CD14-positive monocyte (primary cell): ENCODE data around the gene TFEB. TPM values are rescaled to one million over a fixed set of nuclear protein-coding genes. Genes with fewer than 3 reads are reported as not detected.

Experiments
- DNase-seq, 3 donors: peaks; one replicate each; pipeline ENCODE4 v3.0.0-alpha.2; 2011 to 2022
- H2AFZ ChIP-seq: 2 replicates; pipeline ENCODE4 v1.6.0; 2012; ENCODE audit warnings: mild to moderate bottlenecking, low read depth, low read length, inconsistent platforms; ENCODE audit not compliant: insufficient read depth, poor library complexity, severe bottlenecking
- H3K27ac ChIP-seq, 2 donors: 1 replicate in 1 of 2; 2 replicates in 1 of 2; pipeline ENCODE4 v1.5.1; 2012 to 2013; ENCODE audit warnings: low read length in 2 of 2, control low read depth in 1 of 2, inconsistent platforms in 1 of 2, low read depth in 1 of 2, mild to moderate bottlenecking in 1 of 2
- H3K27me3 ChIP-seq, 2 donors: one replicate each; pipeline versions ENCODE4 v1.6.0 to v1.6.1; 2011 to 2013; ENCODE audit warnings: low read length in 2 of 2; ENCODE audit not compliant: control insufficient read depth in 2 of 2, insufficient read depth in 2 of 2
- H3K36me3 ChIP-seq, 2 donors: replicated peaks in 1 of 2; 1 replicate in 1 of 2; 2 replicates in 1 of 2; pipeline versions ENCODE4 v1.5.1 to v1.6.1; 2012 to 2013; ENCODE audit warnings: low read length in 2 of 2, control low read depth in 1 of 2, inconsistent platforms in 1 of 2, mild to moderate bottlenecking in 1 of 2; ENCODE audit not compliant: insufficient read depth in 2 of 2, control insufficient read depth in 1 of 2
- H3K4me1 ChIP-seq, 2 donors: 1 replicate in 1 of 2; 2 replicates in 1 of 2; pipeline versions ENCODE4 v1.5.1 to v1.6.1; 2012 to 2013; ENCODE audit warnings: low read length in 2 of 2, control low read depth in 1 of 2, inconsistent platforms in 1 of 2, mild to moderate bottlenecking in 1 of 2, moderate library complexity in 1 of 2; ENCODE audit not compliant: insufficient read depth in 2 of 2, control insufficient read depth in 1 of 2
- H3K4me2 ChIP-seq: replicated peaks from 2 replicates; pipeline ENCODE3; 2012; ENCODE audit warnings: low read length, moderate library complexity, mild to moderate bottlenecking; ENCODE audit not compliant: poor library complexity, severe bottlenecking; ENCODE audit errors: extremely low read depth
- H3K4me3 ChIP-seq, 3 experiments: fragments of 200-600 bp in 1 of 3; sonication (generic) in 1 of 3; replicated peaks in 1 of 3; 1 replicate in 2 of 3; 2 replicates in 1 of 3; pipeline ENCODE4 v1.5.1; 2011 to 2013; ENCODE audit warnings: low read length in 3 of 3, mild to moderate bottlenecking in 3 of 3, control low read depth in 2 of 3, low read depth in 2 of 3, inconsistent platforms in 1 of 3, moderate library complexity in 1 of 3
- H3K79me2 ChIP-seq: 2 replicates; pipeline ENCODE4 v1.6.0; 2012; ENCODE audit warnings: mild to moderate bottlenecking, control low read depth, inconsistent platforms, low read length, moderate library complexity; ENCODE audit not compliant: insufficient read depth
- H3K9ac ChIP-seq: 2 replicates; pipeline ENCODE4 v1.6.0; 2017; ENCODE audit warnings: low read length, mild to moderate bottlenecking; ENCODE audit not compliant: insufficient read depth, poor library complexity, severe bottlenecking
- H3K9me3 ChIP-seq, 2 donors: replicated peaks in 1 of 2; 1 replicate in 1 of 2; 2 replicates in 1 of 2; pipeline versions ENCODE4 v1.5.1 to v1.6.1; 2012 to 2013; ENCODE audit warnings: low read length in 2 of 2, control low read depth in 1 of 2; ENCODE audit not compliant: control insufficient read depth in 1 of 2, insufficient read depth in 1 of 2
- H4K20me1 ChIP-seq: 2 replicates; pipeline ENCODE4 v1.6.0; 2012; ENCODE audit warnings: mild to moderate bottlenecking, low read length, control low read depth, moderate library complexity; ENCODE audit not compliant: insufficient read depth
- H3K27ac Mint-ChIP-seq, 7 donors: one replicate each; pipeline ENCODE4 v1.8.0; 2020; ENCODE audit warnings: mild to moderate bottlenecking in 7 of 7, mixed read lengths in 7 of 7, moderate library complexity in 6 of 7, inconsistent platforms in 2 of 7
- H3K27me3 Mint-ChIP-seq, 3 donors: one replicate each; pipeline ENCODE4 v1.8.0; 2021 to 2022; ENCODE audit warnings: low read depth in 3 of 3, mild to moderate bottlenecking in 3 of 3, mixed read lengths in 3 of 3, moderate library complexity in 3 of 3, inconsistent platforms in 1 of 3
- H3K36me3 Mint-ChIP-seq, 2 donors: one replicate each; pipeline ENCODE4 v1.8.0; 2020; ENCODE audit warnings: mixed read lengths in 2 of 2, inconsistent platforms in 1 of 2, mild to moderate bottlenecking in 1 of 2
- H3K4me1 Mint-ChIP-seq: one replicate; pipeline ENCODE4 v1.8.0; 2020; ENCODE audit warnings: mild to moderate bottlenecking, mixed read lengths
- H3K4me3 Mint-ChIP-seq, 2 donors: one replicate each; pipeline ENCODE4 v1.8.0; 2020; ENCODE audit warnings: mild to moderate bottlenecking in 2 of 2, mixed read lengths in 2 of 2, moderate library complexity in 1 of 2
- H3K9me3 Mint-ChIP-seq, 7 donors: one replicate each; pipeline ENCODE4 v1.8.0; 2020 to 2022; ENCODE audit warnings: mixed read lengths in 7 of 7, mild to moderate bottlenecking in 6 of 7, moderate library complexity in 6 of 7, inconsistent platforms in 2 of 7
- CTCF ChIP-seq: fragments of 200-600 bp; IDR thresholded peaks from one replicate; pipeline ENCODE4 v1.8.0; 2022; ENCODE audit warnings: antibody characterized with exemption, mild to moderate bottlenecking
- WGBS: methylation state at CpG from one replicate; pipeline ENCODE4 v1.1.5; 2013; ENCODE audit warnings: missing lambda C conversion rate; ENCODE audit not compliant: insufficient coverage; 5-methylcytosine and 5-hydroxymethylcytosine counted together
- intact Hi-C, 2 donors: fragments of 100-400 bp; cut with micrococcal nuclease; formaldehyde crosslinking; loops; one replicate each; pipeline versions ENCODE4 v1.15.0 to v1.15.1; 2023
- polyA plus RNA-seq, 3 donors: library from polyadenylated mRNA; depleted of rRNA in 1 of 3; unstranded in 2 of 3; stranded (reverse) in 1 of 3; fragments of 300-500 nt in 2 of 3; fragments of >200 nt in 1 of 3; fragmentation: Illumina TruSeq in 2 of 3; gene quantifications; 1 replicate in 2 of 3; 2 replicates in 1 of 3; pipeline ENCODE4 v1.2.3, GENCODE V29; 2012 to 2021

Gene TFEB
- polyA plus RNA-seq, 3 donors = 42.6 to 60.0 (median 55.0) TPM

DNA sequence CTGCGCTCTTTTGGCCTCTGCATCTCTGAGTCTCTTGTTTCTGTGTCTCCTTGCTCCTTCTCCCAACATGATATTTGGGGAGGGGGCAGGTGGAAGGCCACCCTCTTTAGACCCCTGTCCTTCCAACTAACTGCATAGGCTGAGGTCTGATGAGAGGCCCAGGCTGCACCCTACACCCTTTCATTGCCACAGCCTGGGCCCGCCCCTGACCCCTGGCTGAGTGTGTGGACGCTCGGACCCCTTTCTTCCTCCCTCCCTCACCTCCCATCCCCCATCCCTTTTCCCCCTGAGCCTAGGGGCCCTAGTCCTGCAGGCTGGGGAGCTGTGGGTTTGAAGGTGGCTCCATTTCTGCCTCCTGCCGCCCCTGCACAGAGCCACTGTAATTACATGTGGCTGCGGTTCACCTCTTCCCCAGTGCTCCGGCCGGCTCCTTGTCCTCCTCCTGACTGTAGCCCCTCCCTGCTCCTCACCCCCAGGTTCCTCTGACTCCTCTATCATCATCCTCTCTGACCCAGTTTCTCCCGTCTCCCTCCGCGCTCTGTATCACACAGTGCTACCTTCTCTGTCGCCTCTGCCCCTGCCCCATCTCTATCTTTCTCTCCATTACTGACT is 90.3 kb downstream of the TFEB start:
- no peaks in the 10 kb centered on the region for H4K20me1 ChIP-seq
- no peaks in the 10 kb centered on the region for H3K36me3 ChIP-seq
- peaks cover 14 to 26% (median 15%) of the 10 kb centered on the region in 3 donors for H3K27me3 Mint-ChIP-seq
- no peaks in the 10 kb centered on the region for H3K4me1 ChIP-seq
- no peak overlapping the region for H2AFZ ChIP-seq
- no peaks in the 10 kb centered on the region for H3K79me2 ChIP-seq
- no peak overlapping the region for H3K27ac ChIP-seq
- no peaks in the 10 kb centered on the region for H3K4me1 Mint-ChIP-seq
- H3K27me3 ChIP-seq = peaks cover 0 to 6% of the 10 kb centered on the region in 2 donors
- intact Hi-C loops = no loop called here
- no peak overlapping the region for H3K9ac ChIP-seq
- no peak overlapping the region for H3K4me3 Mint-ChIP-seq
- no peaks in the 10 kb centered on the region for H3K36me3 Mint-ChIP-seq
- no peak overlapping the region for H3K4me2 ChIP-seq
- H3K9me3 Mint-ChIP-seq = peaks cover 0 to 1% (median 0%) of the 10 kb centered on the region in 7 donors
- no peaks in the 10 kb centered on the region for H3K9me3 ChIP-seq
- no peak for TF ChIP-seq CTCF
- no peak overlapping the region for H3K27ac Mint-ChIP-seq
- WGBS = 90% methylated on average over 7 of the region's 12 CpGs
- no peak overlapping the region for H3K4me3 ChIP-seq
- DNase-seq = no peak

DNA sequence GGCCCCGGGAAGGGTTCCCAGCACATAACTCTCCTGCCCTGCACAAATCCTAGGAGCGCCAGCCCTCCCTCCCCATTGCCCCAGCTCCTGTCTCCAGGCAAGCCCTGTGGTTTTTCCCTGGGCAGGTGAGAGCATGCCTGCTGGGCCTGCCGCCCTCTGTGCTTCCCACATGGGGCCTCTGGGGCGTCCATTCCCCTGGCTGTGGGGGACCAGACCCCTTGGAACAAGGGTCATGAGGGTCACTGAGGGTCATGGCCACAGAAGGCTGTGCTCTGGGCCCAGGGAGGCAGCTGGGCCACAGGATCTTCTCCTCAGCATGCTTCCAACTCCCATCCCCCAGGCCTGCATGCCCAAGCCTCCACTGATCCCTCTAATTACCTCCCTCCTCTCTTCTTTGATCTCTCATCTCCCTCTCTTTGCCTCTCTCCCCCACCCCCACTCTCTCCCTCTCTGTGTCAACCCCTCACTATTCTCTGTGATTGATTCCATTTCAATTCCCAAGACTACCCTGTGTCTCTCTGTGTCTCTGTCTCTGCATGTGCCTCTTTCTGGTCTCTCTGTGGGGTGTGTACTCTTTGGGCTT is 91.0 kb downstream of the TFEB start:
- Histone ChIP-seq H2AFZ (no peak overlapping the region), H3K79me2 (no peaks in the 10 kb centered on the region), H3K27me3 (peaks cover 0 to 13% of the 10 kb centered on the region in 2 donors), H3K36me3 (no peaks in the 10 kb centered on the region), H3K9ac (no peak overlapping the region), H3K4me1 (no peaks in the 10 kb centered on the region), H4K20me1 (no peaks in the 10 kb centered on the region), H3K4me2 (no peak overlapping the region), H3K4me3 (no peak overlapping the region), H3K9me3 (peaks cover 0 to 4% of the 10 kb centered on the region in 2 donors), H3K27ac (no peak overlapping the region)
- DNase-seq = no peak
- Mint-ChIP-seq H3K9me3 (peaks cover 0 to 3% (median 0%) of the 10 kb centered on the region in 7 donors), H3K27ac (no peak overlapping the region), H3K4me1 (peaks cover under 1% of the 10 kb centered on the region), H3K36me3 (no peaks in the 10 kb centered on the region), H3K27me3 (peaks cover 19 to 34% (median 23%) of the 10 kb centered on the region in 3 donors), H3K4me3 (no peak overlapping the region)
- intact Hi-C loops = no loop called here
- no peak for TF ChIP-seq CTCF
- 84% methylated on average over 3 of the region's 4 CpGs for WGBS
